AG04450 (cell line): Measurements from ENCODE around the gene URAD. TPM values are rescaled to one million over a fixed set of nuclear protein-coding genes. Genes with fewer than 3 reads are reported as not detected.

Source experiments
- CTCF ChIA-PET: fragments of 300-600, 350-600 bp; formaldehyde crosslinking; extraction: SDS; loops from one replicate; lab custom pipeline; 2022; ENCODE audit warnings: antibody characterized with exemption, inconsistent platforms; lab: Charles Lee
- POLR2A ChIA-PET: fragments of 350-600 bp; formaldehyde crosslinking; extraction: SDS; loops from one replicate; lab custom pipeline; 2021; ENCODE audit warnings: antibody characterized with exemption, inconsistent platforms; lab: Yijun Ruan, JAX
- DNase-seq: peaks from one replicate; pipeline ENCODE4 v3.0.0-alpha.2; 2011; ENCODE audit warnings: low read depth, low spot score
- H3K27ac ChIP-seq: one replicate; pipeline ENCODE4 v1.5.1; 2012; ENCODE audit warnings: low read depth, low read length, control low read depth
- H3K27me3 ChIP-seq: one replicate; pipeline ENCODE4 v1.6.0; 2012; ENCODE audit warnings: low read length; ENCODE audit not compliant: control insufficient read depth, insufficient read depth
- H3K4me3 ChIP-seq: 2 replicates; pipeline ENCODE4 v1.5.1; 2011; ENCODE audit warnings: mild to moderate bottlenecking, low read depth, low read length, control low read depth
- H3K9me3 ChIP-seq: 2 replicates; pipeline ENCODE4 v1.5.1; 2012; ENCODE audit warnings: low read length; ENCODE audit not compliant: control insufficient read depth, insufficient read depth
- polyA plus RNA-seq: library from polyadenylated mRNA; depleted of rRNA; stranded (reverse); fragments of >200 nt; gene quantifications from 2 replicates; pipeline ENCODE4 v1.2.3, GENCODE V29; 2011
- TF ChIP-seq, protein P1 (sequence below): IDR thresholded peaks from 2 replicates; pipeline ENCODE4 v1.5.1; 2011; ENCODE audit warnings: low read depth, low read length, control low read depth, inconsistent platforms

Gene URAD
- polyA plus RNA-seq, 1 experiment = not detected

- Histone ChIP-seq H3K9me3 (no peaks in the 10 kb centered on the region; the same call in 1 of the 2 replicates), H3K4me3 (no peak overlapping the region), H3K27me3 (peaks cover 96% of the 10 kb centered on the region), H3K27ac (no peak overlapping the region)
- POLR2A ChIA-PET = no interaction called here
- no peak for DNase-seq
- TF ChIP-seq, protein P1, sequence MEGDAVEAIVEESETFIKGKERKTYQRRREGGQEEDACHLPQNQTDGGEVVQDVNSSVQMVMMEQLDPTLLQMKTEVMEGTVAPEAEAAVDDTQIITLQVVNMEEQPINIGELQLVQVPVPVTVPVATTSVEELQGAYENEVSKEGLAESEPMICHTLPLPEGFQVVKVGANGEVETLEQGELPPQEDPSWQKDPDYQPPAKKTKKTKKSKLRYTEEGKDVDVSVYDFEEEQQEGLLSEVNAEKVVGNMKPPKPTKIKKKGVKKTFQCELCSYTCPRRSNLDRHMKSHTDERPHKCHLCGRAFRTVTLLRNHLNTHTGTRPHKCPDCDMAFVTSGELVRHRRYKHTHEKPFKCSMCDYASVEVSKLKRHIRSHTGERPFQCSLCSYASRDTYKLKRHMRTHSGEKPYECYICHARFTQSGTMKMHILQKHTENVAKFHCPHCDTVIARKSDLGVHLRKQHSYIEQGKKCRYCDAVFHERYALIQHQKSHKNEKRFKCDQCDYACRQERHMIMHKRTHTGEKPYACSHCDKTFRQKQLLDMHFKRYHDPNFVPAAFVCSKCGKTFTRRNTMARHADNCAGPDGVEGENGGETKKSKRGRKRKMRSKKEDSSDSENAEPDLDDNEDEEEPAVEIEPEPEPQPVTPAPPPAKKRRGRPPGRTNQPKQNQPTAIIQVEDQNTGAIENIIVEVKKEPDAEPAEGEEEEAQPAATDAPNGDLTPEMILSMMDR = no peak
- CTCF ChIA-PET = interaction anchor here (1.0 kb wide), 1 partner anchor 606 kb away, joined by 4 read pairs; no protein-coding TSS in a partner anchor
Observed at GRCh38 chr13:27968316-27969081, 20.0 kb downstream of the URAD start.

DNA sequence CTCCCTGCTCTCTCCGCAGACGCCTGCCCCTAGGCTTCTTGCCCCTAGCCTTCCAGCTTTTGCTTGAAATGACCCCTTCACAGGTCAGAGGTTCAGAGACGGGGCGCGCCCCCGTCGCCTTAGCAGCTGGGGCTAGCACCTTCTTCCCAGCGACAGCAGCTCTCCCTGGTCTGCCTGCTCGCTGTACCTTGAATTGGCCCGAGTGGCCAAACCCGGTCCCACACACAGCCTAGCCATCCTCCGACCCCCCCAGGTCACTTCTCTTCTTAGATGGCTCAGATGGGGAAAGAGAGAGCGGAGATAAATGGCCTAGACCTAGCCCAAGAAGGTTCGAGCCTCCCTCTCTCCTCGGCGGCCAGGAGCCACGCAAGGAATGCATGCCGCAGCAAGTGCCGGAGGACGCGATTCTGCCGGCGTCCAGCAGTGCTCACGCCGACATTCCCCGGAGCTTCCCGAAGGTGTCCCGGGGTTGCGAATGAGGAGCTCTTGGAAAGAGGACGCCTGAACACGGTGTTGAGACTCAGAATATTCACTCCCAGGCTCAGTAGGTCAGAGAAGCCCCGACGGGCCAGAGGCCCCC, 20.7 kb downstream of the URAD start:
- Histone ChIP-seq H3K27ac (no peak overlapping the region), H3K4me3 (no peak overlapping the region), H3K27me3 (peaks cover 96% of the 10 kb centered on the region), H3K9me3 (no peaks in the 10 kb centered on the region; the same call in 1 of the 2 replicates)
- POLR2A ChIA-PET = no interaction called here
- TF ChIP-seq, protein P1 = no peak
- CTCF ChIA-PET = interaction anchor here (1.0 kb wide), 1 partner anchor 14 kb away, joined by 4 read pairs; no protein-coding TSS in a partner anchor
- DNase-seq = no peak

DNA sequence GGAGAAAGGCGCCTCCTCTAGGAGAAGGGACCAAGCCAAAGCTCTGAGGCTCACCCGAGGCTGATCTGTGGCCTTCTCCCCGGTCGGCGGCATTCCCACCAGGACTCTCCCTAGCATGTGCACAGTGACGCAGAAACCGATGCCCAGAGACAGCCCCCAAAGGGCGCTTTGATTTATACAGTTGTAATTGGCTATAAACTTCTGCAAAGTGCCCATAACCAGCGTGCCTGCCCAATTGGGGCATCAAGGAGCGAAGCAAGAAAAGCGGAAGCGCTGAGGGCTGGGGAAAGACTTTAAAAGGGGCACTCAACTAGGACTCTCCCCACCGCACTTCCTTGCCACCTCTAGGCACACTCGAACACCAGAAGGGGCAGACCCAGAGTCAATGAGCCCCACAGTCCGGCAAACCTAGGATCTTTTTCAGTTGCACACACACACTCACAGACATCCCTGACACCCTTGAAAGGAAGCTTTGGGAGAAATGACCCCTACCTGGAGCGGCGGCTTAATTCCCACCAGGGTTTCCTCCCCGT, 21.2 kb downstream of the URAD start:
- no peak overlapping the region for H3K27ac ChIP-seq
- no peak overlapping the region for H3K4me3 ChIP-seq
- ChIA-PET CTCF (interaction anchor here (1.0 kb wide), 1 partner anchor 14 kb away, joined by 4 read pairs; no protein-coding TSS in a partner anchor), POLR2A (no interaction called here)
- TF ChIP-seq, protein P1 = no peak
- no peaks in the 10 kb centered on the region; the same call in 1 of the 2 replicates for H3K9me3 ChIP-seq
- no peak for DNase-seq
- H3K27me3 ChIP-seq = peaks cover 95% of the 10 kb centered on the region

GRCh38 chr13:27966641-27967202, 21.8 kb downstream of the URAD start:
- POLR2A ChIA-PET = no interaction called here

More at GRCh38 chr13:27966641-27967202, 21.8 kb downstream of the URAD start:
- CTCF ChIA-PET = no interaction called here
- H3K27ac ChIP-seq = no peak overlapping the region
- no peaks in the 10 kb centered on the region; the same call in 1 of the 2 replicates for H3K9me3 ChIP-seq
- TF ChIP-seq, protein P1 = no peak
- no peak for DNase-seq
- peaks cover 94% of the 10 kb centered on the region for H3K27me3 ChIP-seq
- H3K4me3 ChIP-seq = no peak overlapping the region
